NCI-H146 treated with DMSO at 0.1 percent for 48 hours (cell line): ENCODE measurements around the gene STUB1.
A peak's percentile ranks its signal among the peaks of the same experiment; 100 is the strongest.

Source experiments
- DNase-seq: peaks from one replicate; lab custom pipeline; 2025; ENCODE audit not compliant: unreplicated experiment; lab: John Stamatoyannopoulos, UW

STUB1 gene

GRCh38 chr16:693766-694165, 13.6 kb downstream of the STUB1 start:
- DNase-seq, result no peak

GRCh38 chr16:694187-694862, 14.1 kb downstream of the STUB1 start:
- no peak for DNase-seq

- DNase-seq, result no peak
Observed at GRCh38 chr16:694863-695354, 14.7 kb downstream of the STUB1 start.

- DNase-seq, result no peak
Observed at GRCh38 chr16:695355-696089, 15.3 kb downstream of the STUB1 start.

GRCh38 chr16:698911-699671, 18.9 kb downstream of the STUB1 start:
- DNase-seq, result no peak

GRCh38 chr16:700684-701584, 20.7 kb downstream of the STUB1 start:
- DNase-seq, result no peak

- no peak for DNase-seq
Observed at GRCh38 chr16:702341-702740, 22.1 kb downstream of the STUB1 start.

GRCh38 chr16:703406-703805, 23.2 kb downstream of the STUB1 start:
- DNase-seq, result no peak

GRCh38 chr16:704047-704446, 23.8 kb downstream of the STUB1 start:
- no peak for DNase-seq

- DNase-seq, result no peak
Observed at GRCh38 chr16:704552-705380, 24.6 kb downstream of the STUB1 start.

GRCh38 chr16:705431-706188, 25.4 kb downstream of the STUB1 start, which contains the start of gene FBXL16:
Gene FBXL16 (minus strand): TSS chr16:705801. CDS start chr16:697405, 8,396 bp downstream.
- peak; percentile 66 for DNase-seq

- peak; percentile 28 for DNase-seq
Observed at GRCh38 chr16:706189-707061, 26.2 kb downstream of the STUB1 start.

- DNase-seq, result peak; percentile 49
Observed at GRCh38 chr16:707062-707538, 26.9 kb downstream of the STUB1 start.

- no peak for DNase-seq
Observed at GRCh38 chr16:708019-708418, 27.8 kb downstream of the STUB1 start.

- DNase-seq, result no peak
Observed at GRCh38 chr16:708959-709358, 28.7 kb downstream of the STUB1 start.

GRCh38 chr16:709566-710499, 29.6 kb downstream of the STUB1 start:
- DNase-seq, result peak; percentile 90
